ENCODE data around the gene ZFR.

The ZFR gene
- total RNA-seq: 115 to 137 (median 133) reads per million in 3 donors

DNA sequence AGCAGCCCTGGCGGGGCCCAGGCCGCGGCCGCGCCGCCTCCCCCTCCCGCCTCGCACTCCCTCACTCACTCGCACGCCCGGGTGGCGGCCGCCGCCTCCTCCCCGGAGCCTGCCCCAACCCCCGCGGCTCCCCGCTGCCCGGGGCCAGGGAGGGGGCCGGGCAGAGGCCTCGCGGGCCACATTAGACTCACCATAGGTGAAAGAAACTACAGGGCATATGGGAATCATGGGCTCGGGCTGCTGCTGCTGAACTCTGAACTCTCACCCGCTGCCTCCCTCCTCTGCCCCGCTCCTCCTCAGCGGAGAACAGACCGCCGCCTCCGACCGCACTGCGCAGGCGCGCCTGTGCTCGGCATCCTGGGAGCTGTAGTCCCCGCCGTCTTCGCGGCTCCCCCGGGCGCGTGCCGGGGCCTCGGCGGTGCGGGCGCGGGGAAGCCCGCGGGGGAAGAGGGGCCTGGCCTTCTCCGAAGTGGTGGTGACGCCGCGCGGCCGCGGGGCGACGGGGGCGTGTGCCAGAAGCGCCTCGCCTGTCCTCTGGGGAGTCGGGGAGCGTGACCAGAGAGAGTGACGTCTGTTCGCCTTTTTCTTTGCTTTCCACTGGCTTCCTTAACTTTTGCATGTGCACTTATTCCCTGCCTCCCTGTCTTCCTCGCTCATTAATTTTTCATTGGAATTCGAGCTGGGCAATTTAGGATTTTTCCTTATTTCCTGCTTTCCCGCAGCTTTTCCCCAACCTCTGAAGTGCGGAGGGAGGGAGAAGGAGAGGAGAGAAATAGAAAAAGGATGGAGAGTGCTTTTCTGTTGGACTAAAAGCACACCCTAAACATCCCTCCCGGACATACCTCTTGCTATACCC lies at the start of gene ZFR:
ZFR (minus strand) TSS at position 310 of the 856 bp plus-strand sequence; CDS start at position 228, 82 bp downstream.
- Histone ChIP-seq H3K36me3 (ENCODE audit: control insufficient read depth, insufficient read depth, low read length) (no peaks in the 10 kb centered on the region), H3K27me3 (replicated peaks; ENCODE audit: control insufficient read depth, insufficient read depth, low read length, poor library complexity, severe bottlenecking) (no peaks in the 10 kb centered on the region), H3K9me3 (ENCODE audit: control insufficient read depth, low read length) (no peaks in the 10 kb centered on the region), H3K4me3 (ENCODE audit: insufficient read depth, low read depth, low read length, poor library complexity, severe bottlenecking) (peak within 1 kb of the TSS; percentile 90), H3K27ac (ENCODE audit: insufficient read depth, low read length, poor library complexity, severe bottlenecking) (peak within 1 kb of the TSS; percentile 94), H3K4me1 (ENCODE audit: control insufficient read depth, insufficient read depth, low read length, poor library complexity, severe bottlenecking) (peaks cover 10% of the 10 kb centered on the region)
- DNase-seq: peak; percentile 88 to 91 (median 89)

DNA sequence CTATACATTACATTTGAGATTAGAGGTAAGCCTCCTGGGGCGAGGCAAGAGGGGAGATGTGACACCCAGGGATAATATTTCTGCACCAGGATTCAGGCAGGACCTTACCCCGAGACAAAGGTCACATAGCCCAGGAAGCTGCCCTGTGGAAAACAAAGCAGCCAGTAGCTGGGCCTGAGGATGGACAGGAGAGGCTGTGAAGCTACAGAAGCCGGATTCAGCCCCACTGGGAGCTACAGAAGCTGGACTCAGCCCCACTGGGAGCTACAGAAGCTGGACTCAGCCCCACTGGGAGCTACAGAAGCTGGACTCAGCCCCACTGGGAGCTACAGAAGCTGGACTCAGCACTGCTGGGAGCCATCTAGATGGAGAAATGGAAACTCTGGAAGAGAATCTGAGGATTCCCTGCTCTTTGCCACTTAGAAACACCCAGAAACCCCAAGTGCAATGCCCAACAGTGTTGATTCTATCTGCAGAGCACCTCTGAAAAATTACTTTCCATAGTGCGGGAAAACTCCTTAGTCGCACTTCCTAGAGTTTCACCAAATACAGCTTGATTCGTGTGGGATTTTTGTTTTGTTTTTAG lies 46.5 kb upstream of the ZFR start:
- H3K4me1 ChIP-seq (ENCODE audit: control insufficient read depth, insufficient read depth, low read length, poor library complexity, severe bottlenecking): no peaks in the 10 kb centered on the region
- H3K27ac ChIP-seq (ENCODE audit: insufficient read depth, low read length, poor library complexity, severe bottlenecking): no peak overlapping the region
- no peaks in the 10 kb centered on the region for H3K9me3 ChIP-seq (ENCODE audit: control insufficient read depth, low read length)
- H3K4me3 ChIP-seq (ENCODE audit: insufficient read depth, low read depth, low read length, poor library complexity, severe bottlenecking): no peak overlapping the region
- no peaks in the 10 kb centered on the region for H3K36me3 ChIP-seq (ENCODE audit: control insufficient read depth, insufficient read depth, low read length)
- H3K27me3 ChIP-seq (replicated peaks; ENCODE audit: control insufficient read depth, insufficient read depth, low read length, poor library complexity, severe bottlenecking): no peaks in the 10 kb centered on the region
- no peak for DNase-seq

DNA sequence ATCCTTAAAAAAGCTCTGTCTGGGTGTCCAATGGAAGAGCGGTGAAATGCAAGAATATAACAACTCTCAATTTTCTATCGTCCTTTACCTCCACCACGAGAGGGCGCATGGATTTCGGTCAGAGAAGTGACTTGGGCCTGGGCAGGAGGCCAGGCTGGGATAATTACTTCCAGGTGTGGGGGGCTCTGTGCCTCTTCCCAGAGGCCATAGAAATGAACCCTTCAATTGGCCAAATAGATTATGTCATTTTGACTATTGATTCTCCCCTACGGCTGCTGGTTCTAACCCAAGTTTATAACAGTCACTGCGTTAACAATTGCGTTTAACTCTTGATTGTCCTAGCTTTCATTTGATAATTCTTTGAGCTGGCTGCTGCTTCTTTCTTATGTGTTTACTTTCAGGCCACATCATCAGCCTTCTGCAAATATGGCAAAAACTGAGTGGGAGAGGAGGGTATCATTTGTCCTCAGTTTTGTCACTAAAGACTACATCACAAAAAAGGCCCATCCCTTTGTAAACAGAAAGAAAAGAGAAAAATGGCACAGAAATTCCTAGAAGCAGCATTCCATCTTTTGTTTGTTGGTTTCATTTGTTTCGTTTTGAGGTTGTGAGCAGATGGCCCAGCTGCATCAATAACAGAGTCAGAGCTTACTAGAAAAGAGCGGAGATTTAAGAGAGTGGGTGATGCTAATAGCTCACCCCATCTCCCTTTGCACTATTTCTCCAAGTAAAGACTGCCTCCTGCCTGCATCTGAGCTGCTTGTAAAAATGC lies 45.4 kb upstream of the ZFR start:
- H3K4me3 ChIP-seq (ENCODE audit: insufficient read depth, low read depth, low read length, poor library complexity, severe bottlenecking): no peak overlapping the region
- no peaks in the 10 kb centered on the region for H3K36me3 ChIP-seq (ENCODE audit: control insufficient read depth, insufficient read depth, low read length)
- no peaks in the 10 kb centered on the region for H3K9me3 ChIP-seq (ENCODE audit: control insufficient read depth, low read length)
- H3K27me3 ChIP-seq (replicated peaks; ENCODE audit: control insufficient read depth, insufficient read depth, low read length, poor library complexity, severe bottlenecking): no peaks in the 10 kb centered on the region
- H3K4me1 ChIP-seq (ENCODE audit: control insufficient read depth, insufficient read depth, low read length, poor library complexity, severe bottlenecking): no peaks in the 10 kb centered on the region
- peak; percentile 34 to 64 (median 41) for DNase-seq
- no peak overlapping the region for H3K27ac ChIP-seq (ENCODE audit: insufficient read depth, low read length, poor library complexity, severe bottlenecking)

GRCh38 chr5:32487424-32487823 lies 42.9 kb upstream of the ZFR start:
- Histone ChIP-seq H3K36me3 (ENCODE audit: control insufficient read depth, insufficient read depth, low read length) (no peaks in the 10 kb centered on the region), H3K27ac (ENCODE audit: insufficient read depth, low read length, poor library complexity, severe bottlenecking) (no peak overlapping the region), H3K4me3 (ENCODE audit: insufficient read depth, low read depth, low read length, poor library complexity, severe bottlenecking) (no peak overlapping the region), H3K27me3 (replicated peaks; ENCODE audit: control insufficient read depth, insufficient read depth, low read length, poor library complexity, severe bottlenecking) (no peaks in the 10 kb centered on the region), H3K4me1 (ENCODE audit: control insufficient read depth, insufficient read depth, low read length, poor library complexity, severe bottlenecking) (no peaks in the 10 kb centered on the region), H3K9me3 (ENCODE audit: control insufficient read depth, low read length) (no peaks in the 10 kb centered on the region)
- DNase-seq: no peak

GRCh38 chr5:32487008-32487407 lies 42.5 kb upstream of the ZFR start:
- Histone ChIP-seq H3K4me1 (ENCODE audit: control insufficient read depth, insufficient read depth, low read length, poor library complexity, severe bottlenecking) (no peaks in the 10 kb centered on the region), H3K27me3 (replicated peaks; ENCODE audit: control insufficient read depth, insufficient read depth, low read length, poor library complexity, severe bottlenecking) (no peaks in the 10 kb centered on the region), H3K36me3 (ENCODE audit: control insufficient read depth, insufficient read depth, low read length) (no peaks in the 10 kb centered on the region), H3K4me3 (ENCODE audit: insufficient read depth, low read depth, low read length, poor library complexity, severe bottlenecking) (no peak overlapping the region), H3K9me3 (ENCODE audit: control insufficient read depth, low read length) (no peaks in the 10 kb centered on the region), H3K27ac (ENCODE audit: insufficient read depth, low read length, poor library complexity, severe bottlenecking) (no peak overlapping the region)
- DNase-seq: no peak

DNA sequence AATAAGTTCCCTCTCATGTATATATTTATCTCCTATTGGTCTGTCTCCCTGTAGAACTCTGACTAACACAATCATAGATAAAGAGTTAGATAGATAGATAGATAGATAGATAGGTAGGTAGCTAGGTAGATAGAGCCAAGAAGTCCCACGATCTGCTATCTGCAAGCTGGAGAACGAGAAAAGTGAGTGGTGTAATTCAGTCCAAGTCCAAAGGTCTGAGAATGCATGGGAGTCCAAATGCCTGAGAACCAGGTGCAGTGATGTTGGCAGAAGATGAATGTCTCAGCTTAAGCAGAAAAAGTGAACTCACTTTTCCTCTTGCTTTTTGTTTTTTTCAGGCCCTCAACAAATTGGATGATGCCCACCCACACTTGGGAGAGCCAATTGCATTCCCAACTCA lies 37.7 kb upstream of the ZFR start:
- Histone ChIP-seq H3K4me1 (ENCODE audit: control insufficient read depth, insufficient read depth, low read length, poor library complexity, severe bottlenecking) (no peaks in the 10 kb centered on the region), H3K9me3 (ENCODE audit: control insufficient read depth, low read length) (no peaks in the 10 kb centered on the region), H3K27ac (ENCODE audit: insufficient read depth, low read length, poor library complexity, severe bottlenecking) (no peak overlapping the region), H3K4me3 (ENCODE audit: insufficient read depth, low read depth, low read length, poor library complexity, severe bottlenecking) (no peak overlapping the region), H3K27me3 (replicated peaks; ENCODE audit: control insufficient read depth, insufficient read depth, low read length, poor library complexity, severe bottlenecking) (no peaks in the 10 kb centered on the region), H3K36me3 (ENCODE audit: control insufficient read depth, insufficient read depth, low read length) (no peaks in the 10 kb centered on the region)
- DNase-seq: no peak

- no peaks in the 10 kb centered on the region for H3K9me3 ChIP-seq (ENCODE audit: control insufficient read depth, low read length)
- H3K4me1 ChIP-seq (ENCODE audit: control insufficient read depth, insufficient read depth, low read length, poor library complexity, severe bottlenecking): no peaks in the 10 kb centered on the region
- no peak overlapping the region for H3K4me3 ChIP-seq (ENCODE audit: insufficient read depth, low read depth, low read length, poor library complexity, severe bottlenecking)
- DNase-seq: no peak
- no peaks in the 10 kb centered on the region for H3K27me3 ChIP-seq (replicated peaks; ENCODE audit: control insufficient read depth, insufficient read depth, low read length, poor library complexity, severe bottlenecking)
- H3K27ac ChIP-seq (ENCODE audit: insufficient read depth, low read length, poor library complexity, severe bottlenecking): no peak overlapping the region
- H3K36me3 ChIP-seq (ENCODE audit: control insufficient read depth, insufficient read depth, low read length): no peaks in the 10 kb centered on the region
Observed at GRCh38 chr5:32479096-32479495, 34.6 kb upstream of the ZFR start.

- no peak overlapping the region for H3K4me3 ChIP-seq (ENCODE audit: insufficient read depth, low read depth, low read length, poor library complexity, severe bottlenecking)
- no peaks in the 10 kb centered on the region for H3K4me1 ChIP-seq (ENCODE audit: control insufficient read depth, insufficient read depth, low read length, poor library complexity, severe bottlenecking)
- H3K36me3 ChIP-seq (ENCODE audit: control insufficient read depth, insufficient read depth, low read length): no peaks in the 10 kb centered on the region
- no peaks in the 10 kb centered on the region for H3K27me3 ChIP-seq (replicated peaks; ENCODE audit: control insufficient read depth, insufficient read depth, low read length, poor library complexity, severe bottlenecking)
- H3K27ac ChIP-seq (ENCODE audit: insufficient read depth, low read length, poor library complexity, severe bottlenecking): no peak overlapping the region
- DNase-seq: no peak
- H3K9me3 ChIP-seq (ENCODE audit: control insufficient read depth, low read length): no peaks in the 10 kb centered on the region
Observed at GRCh38 chr5:32476891-32477290, 32.4 kb upstream of the ZFR start.

DNA sequence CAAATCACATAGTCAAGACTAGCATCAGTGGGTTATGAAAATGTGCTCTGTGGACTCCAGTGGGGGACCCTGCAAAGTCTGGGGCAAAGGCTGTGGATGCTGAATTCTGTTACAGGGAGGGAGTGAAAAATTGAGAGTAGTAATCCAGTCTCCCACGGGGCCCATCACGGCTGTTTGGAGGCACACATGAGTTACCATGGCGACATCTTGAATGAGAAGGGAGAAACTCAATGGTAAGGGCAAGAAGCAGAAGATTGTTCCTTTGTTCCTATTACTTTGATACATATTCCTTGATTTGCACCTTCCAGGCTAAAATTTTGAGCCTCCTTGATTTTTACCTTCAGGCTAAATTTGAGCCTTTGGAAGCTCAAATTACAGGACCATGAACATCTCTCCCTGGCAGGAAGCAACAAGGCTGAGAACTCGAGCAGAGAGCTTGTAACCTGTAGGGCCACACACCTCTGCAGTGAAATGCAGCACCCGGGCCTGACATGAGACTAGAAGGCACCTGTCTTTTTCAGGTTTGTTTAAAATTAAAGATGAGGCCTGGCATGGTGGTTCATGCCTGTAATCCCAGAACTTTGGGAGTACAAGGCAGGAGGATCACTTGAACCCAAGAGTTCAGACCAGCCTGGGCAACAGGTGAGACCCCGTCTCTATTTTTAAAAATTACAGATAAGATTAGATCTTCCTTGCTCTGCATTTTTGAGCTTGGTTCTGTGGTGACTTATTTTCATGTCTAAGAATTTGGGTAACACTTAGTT lies 31.0 kb upstream of the ZFR start:
- DNase-seq: no peak
- H3K36me3 ChIP-seq (ENCODE audit: control insufficient read depth, insufficient read depth, low read length): no peaks in the 10 kb centered on the region
- no peaks in the 10 kb centered on the region for H3K27me3 ChIP-seq (replicated peaks; ENCODE audit: control insufficient read depth, insufficient read depth, low read length, poor library complexity, severe bottlenecking)
- H3K4me1 ChIP-seq (ENCODE audit: control insufficient read depth, insufficient read depth, low read length, poor library complexity, severe bottlenecking): no peaks in the 10 kb centered on the region
- H3K4me3 ChIP-seq (ENCODE audit: insufficient read depth, low read depth, low read length, poor library complexity, severe bottlenecking): no peak overlapping the region
- H3K9me3 ChIP-seq (ENCODE audit: control insufficient read depth, low read length): no peaks in the 10 kb centered on the region
- no peak overlapping the region for H3K27ac ChIP-seq (ENCODE audit: insufficient read depth, low read length, poor library complexity, severe bottlenecking)

Measured in effector memory CD4-positive, alpha-beta T cell (primary cell).